ENCODE data around the gene MYL3. TPM values are rescaled to one million over a fixed set of nuclear protein-coding genes. Genes with fewer than 3 reads are reported as not detected.

Gene MYL3
- total RNA-seq, 2 experiments from 2014 or later, result not detected

- no peak overlapping the region for H3K4me3 Mint-ChIP-seq
- ChIA-PET CTCF (interaction anchor here (0.9 to 1.1 kb wide), 2 partner anchors 19 to 23 kb away, joined by 3 to 4 read pairs; no protein-coding TSS in a partner anchor), POLR2A (interaction anchor here (0.6 kb wide), 1 partner anchor 262 kb away, joined by 3 read pairs; no protein-coding TSS in a partner anchor)
- DNase-seq (no peak), ATAC-seq (no peak)
- intact Hi-C loops (cut with DNase I, micrococcal nuclease), result loop anchor here (5.0 to 10.0 kb wide), 2 partner anchors 503 to 505 kb away; no protein-coding TSS in a partner anchor
- peaks cover 2% of the 10 kb centered on the region for H3K27me3 Mint-ChIP-seq
- no peaks in the 10 kb centered on the region for H3K36me3 Mint-ChIP-seq (ENCODE audit: low read depth)
- peaks cover 15% of the 10 kb centered on the region for H3K4me1 Mint-ChIP-seq
- no peak overlapping the region for H3K27ac Mint-ChIP-seq
- H3K9me3 Mint-ChIP-seq (ENCODE audit: low read depth), result no peaks in the 10 kb centered on the region
Measured at GRCh38 chr3:46869440-46869839, 6.2 kb upstream of the MYL3 start.

GRCh38 chr3:46868948-46869347 is 5.7 kb upstream of the MYL3 start:
- CTCF ChIA-PET, result interaction anchor here (0.8 to 1.1 kb wide), 3 partner anchors 19 to 41 kb away, joined by 3 to 4 read pairs (median 4); no protein-coding TSS in a partner anchor
- DNase-seq (no peak), ATAC-seq (no peak)
- H3K9me3 Mint-ChIP-seq (ENCODE audit: low read depth), result no peaks in the 10 kb centered on the region
- H3K36me3 Mint-ChIP-seq (ENCODE audit: low read depth), result no peaks in the 10 kb centered on the region
- H3K4me1 Mint-ChIP-seq, result peaks cover 10% of the 10 kb centered on the region
- H3K4me3 Mint-ChIP-seq, result no peak overlapping the region
- H3K27me3 Mint-ChIP-seq, result peaks cover under 1% of the 10 kb centered on the region
- no peak overlapping the region for H3K27ac Mint-ChIP-seq
- POLR2A ChIA-PET, result interaction anchor here (0.6 kb wide), 1 partner anchor 262 kb away, joined by 3 read pairs; no protein-coding TSS in a partner anchor
- intact Hi-C loops (cut with DNase I, micrococcal nuclease), result loop anchor here (5.0 to 10.0 kb wide), 2 partner anchors 503 to 506 kb away; no protein-coding TSS in a partner anchor

- intact Hi-C loops (cut with DNase I, micrococcal nuclease), result loop anchor here (5.0 to 10.0 kb wide), 2 partner anchors 504 to 507 kb away; no protein-coding TSS in a partner anchor
- H3K4me3 Mint-ChIP-seq, result no peak overlapping the region
- DNase-seq (no peak), ATAC-seq (no peak)
- ChIA-PET POLR2A (no interaction called here), CTCF (interaction anchor here (0.6 to 3.1 kb wide), 5 partner anchors 20 to 239 kb away, joined by 4 to 15 read pairs (median 4); no protein-coding TSS in a partner anchor)
- H3K36me3 Mint-ChIP-seq (ENCODE audit: low read depth), result no peaks in the 10 kb centered on the region
- peaks cover 7% of the 10 kb centered on the region for H3K4me1 Mint-ChIP-seq
- H3K27ac Mint-ChIP-seq, result no peak overlapping the region
- H3K27me3 Mint-ChIP-seq, result no peaks in the 10 kb centered on the region
- H3K9me3 Mint-ChIP-seq (ENCODE audit: low read depth), result no peaks in the 10 kb centered on the region
Measured at GRCh38 chr3:46868287-46868686, 5.0 kb upstream of the MYL3 start.

- POLR2A ChIA-PET, result interaction anchor here (0.6 kb wide), 1 partner anchor 250 kb away, joined by 3 read pairs; no protein-coding TSS in a partner anchor
- ATAC-seq, result no peak
- Mint-ChIP-seq H3K4me3 (no peak overlapping the region), H3K36me3 (ENCODE audit: low read depth) (no peaks in the 10 kb centered on the region), H3K4me1 (no peaks in the 10 kb centered on the region), H3K27me3 (no peaks in the 10 kb centered on the region), H3K9me3 (ENCODE audit: low read depth) (no peaks in the 10 kb centered on the region), H3K27ac (no peak overlapping the region)
- no peak for DNase-seq
- CTCF ChIA-PET, result interaction anchor here (1.0 to 3.1 kb wide), 7 partner anchors 10 to 377 kb away, joined by 3 to 15 read pairs (median 3); partner anchors contain the start of gene PTH1R
- intact Hi-C loops (cut with DNase I, micrococcal nuclease), result loop anchor here (5.0 to 10.0 kb wide), 2 partner anchors 505 to 507 kb away; no protein-coding TSS in a partner anchor
Measured at GRCh38 chr3:46867550-46867898, 4.3 kb upstream of the MYL3 start.

- ChIA-PET POLR2A (interaction anchor here (0.6 kb wide), 1 partner anchor 250 kb away, joined by 3 read pairs; no protein-coding TSS in a partner anchor), CTCF (interaction anchor here (0.6 to 3.1 kb wide), 10 partner anchors 10 to 377 kb away, joined by 3 to 15 read pairs (median 4); partner anchors contain the start of gene PTH1R)
- intact Hi-C loops (cut with DNase I, micrococcal nuclease), result loop anchor here (1.0 to 10.0 kb wide), 7 partner anchors 27 to 508 kb away; no protein-coding TSS in a partner anchor
- no peaks in the 10 kb centered on the region for H3K27me3 Mint-ChIP-seq
- H3K4me3 Mint-ChIP-seq, result no peak overlapping the region
- DNase-seq (peak; percentile 90), ATAC-seq (peak; percentile 79)
- no peaks in the 10 kb centered on the region for H3K9me3 Mint-ChIP-seq (ENCODE audit: low read depth)
- no peaks in the 10 kb centered on the region for H3K4me1 Mint-ChIP-seq
- H3K27ac Mint-ChIP-seq, result no peak overlapping the region
- H3K36me3 Mint-ChIP-seq (ENCODE audit: low read depth), result no peaks in the 10 kb centered on the region
Measured at GRCh38 chr3:46866720-46867549, 3.7 kb upstream of the MYL3 start.

GRCh38 chr3:46866032-46866595 is 2.9 kb upstream of the MYL3 start:
- H3K27me3 Mint-ChIP-seq, result no peaks in the 10 kb centered on the region
- ATAC-seq (no peak), DNase-seq (no peak)
- intact Hi-C loops (cut with DNase I, micrococcal nuclease), result loop anchor here (1.0 to 10.0 kb wide), 7 partner anchors 28 to 509 kb away; no protein-coding TSS in a partner anchor
- no peak overlapping the region for H3K4me3 Mint-ChIP-seq
- ChIA-PET POLR2A (no interaction called here), CTCF (interaction anchor here (0.9 to 3.1 kb wide), 5 partner anchors 10 to 44 kb away, joined by 3 to 15 read pairs (median 4); no protein-coding TSS in a partner anchor)
- H3K36me3 Mint-ChIP-seq (ENCODE audit: low read depth), result no peaks in the 10 kb centered on the region
- no peak overlapping the region for H3K27ac Mint-ChIP-seq
- no peaks in the 10 kb centered on the region for H3K4me1 Mint-ChIP-seq
- no peaks in the 10 kb centered on the region for H3K9me3 Mint-ChIP-seq (ENCODE audit: low read depth)

- Mint-ChIP-seq H3K4me1 (no peaks in the 10 kb centered on the region), H3K9me3 (ENCODE audit: low read depth) (no peaks in the 10 kb centered on the region), H3K4me3 (no peak overlapping the region), H3K36me3 (ENCODE audit: low read depth) (no peaks in the 10 kb centered on the region), H3K27me3 (no peaks in the 10 kb centered on the region), H3K27ac (no peak overlapping the region)
- no peak for ATAC-seq
- intact Hi-C loops (cut with DNase I, micrococcal nuclease), result loop anchor here (5.0 to 10.0 kb wide), 2 partner anchors 507 to 509 kb away; no protein-coding TSS in a partner anchor
- no peak for DNase-seq
- ChIA-PET POLR2A (no interaction called here), CTCF (interaction anchor here (0.9 to 3.1 kb wide), 4 partner anchors 11 to 44 kb away, joined by 3 to 15 read pairs (median 8); no protein-coding TSS in a partner anchor)
Measured at GRCh38 chr3:46865546-46865945, 2.3 kb upstream of the MYL3 start.

GRCh38 chr3:46865031-46865507 is 1.8 kb upstream of the MYL3 start:
- ATAC-seq (no peak), DNase-seq (no peak)
- Mint-ChIP-seq H3K4me1 (no peaks in the 10 kb centered on the region), H3K4me3 (no peak overlapping the region), H3K36me3 (ENCODE audit: low read depth) (no peaks in the 10 kb centered on the region), H3K9me3 (ENCODE audit: low read depth) (no peaks in the 10 kb centered on the region), H3K27ac (no peak overlapping the region), H3K27me3 (no peaks in the 10 kb centered on the region)
- intact Hi-C loops (cut with DNase I, micrococcal nuclease), result loop anchor here (5.0 to 10.0 kb wide), 2 partner anchors 507 to 510 kb away; no protein-coding TSS in a partner anchor
- ChIA-PET POLR2A (no interaction called here), CTCF (interaction anchor here (0.6 to 3.1 kb wide), 3 partner anchors 30 to 45 kb away, joined by 3 to 15 read pairs (median 12); no protein-coding TSS in a partner anchor)

- DNase-seq, result peak; percentile 2
- ATAC-seq, result no peak
- Mint-ChIP-seq H3K4me3 (no peak overlapping the region), H3K27me3 (no peaks in the 10 kb centered on the region), H3K27ac (no peak overlapping the region), H3K9me3 (ENCODE audit: low read depth) (no peaks in the 10 kb centered on the region), H3K4me1 (no peaks in the 10 kb centered on the region), H3K36me3 (ENCODE audit: low read depth) (no peaks in the 10 kb centered on the region)
- ChIA-PET POLR2A (no interaction called here), CTCF (interaction anchor here (0.6 to 1.1 kb wide), 2 partner anchors 40 to 305 kb away, joined by 3 read pairs; no protein-coding TSS in a partner anchor)
- intact Hi-C loops (cut with DNase I, micrococcal nuclease), result loop anchor here in 1 of 2 experiments (10.0 kb wide), 1 partner anchor 511 kb away; no protein-coding TSS in a partner anchor
Measured at GRCh38 chr3:46864061-46864881, 1.0 kb upstream of the MYL3 start.

- ATAC-seq (no peak), DNase-seq (peak; percentile 1)
- no peaks in the 10 kb centered on the region for H3K36me3 Mint-ChIP-seq (ENCODE audit: low read depth)
- intact Hi-C loops (cut with DNase I, micrococcal nuclease), result loop anchor here in 1 of 2 experiments (10.0 kb wide), 1 partner anchor 512 kb away; no protein-coding TSS in a partner anchor
- no peaks in the 10 kb centered on the region for H3K9me3 Mint-ChIP-seq (ENCODE audit: low read depth)
- H3K4me3 Mint-ChIP-seq, result no peak overlapping the region
- ChIA-PET CTCF (interaction anchor here (0.6 to 1.6 kb wide), 6 partner anchors 12 to 159 kb away, joined by 3 to 6 read pairs (median 4); no protein-coding TSS in a partner anchor), POLR2A (no interaction called here)
- H3K4me1 Mint-ChIP-seq, result no peaks in the 10 kb centered on the region
- peaks cover 3% of the 10 kb centered on the region for H3K27me3 Mint-ChIP-seq
- no peak overlapping the region for H3K27ac Mint-ChIP-seq
Measured at GRCh38 chr3:46862369-46863025, 747 bp downstream of the MYL3 start.
